IMR-90 (cell line): ENCODE results near the gene ATP10A. TPM values are rescaled to one million over a fixed set of nuclear protein-coding genes. Genes with fewer than 3 reads are reported as not detected.

Experiments used
- ATAC-seq: fragments of 200-7000 bp; cut with Tn5 transposase; 2 replicates; pipeline ENCODE4 v1.9.1; 2020; ENCODE audit warnings: low read depth, mild to moderate bottlenecking, moderate library complexity
- BruUV-seq: library from RNA; stranded (reverse); fragments of 400-500 nt; replicated peaks from 2 replicates; lab custom pipeline; 2021; lab: Mats Ljungman, UMichigan
- CTCF ChIA-PET: fragments of 300-600 bp; formaldehyde crosslinking; extraction: SDS; loops from one replicate; lab custom pipeline; 2021; ENCODE audit warnings: antibody characterized with exemption; lab: Yijun Ruan, JAX
- POLR2A ChIA-PET: fragments of 300-600 bp; sonication (Branson Sonifier 250); formaldehyde crosslinking; loops from one replicate; lab custom pipeline; 2022; ENCODE audit warnings: antibody characterized with exemption; ENCODE audit not compliant: unreplicated experiment; lab: Charles Lee
- DNase-seq: peaks from one replicate; pipeline ENCODE4 v3.0.0; 2013
- H2AFZ ChIP-seq: replicated peaks from 2 replicates; pipeline ENCODE3; 2013; ENCODE audit warnings: low read length, mild to moderate bottlenecking; ENCODE audit not compliant: poor library complexity
- H2AK5ac ChIP-seq: 2 replicates; pipeline ENCODE4 v1.6.1; 2013; ENCODE audit warnings: low read depth, low read length, inconsistent platforms
- H2AK9ac ChIP-seq: replicated peaks from 2 replicates; pipeline ENCODE3; 2013; ENCODE audit warnings: mild to moderate bottlenecking, low read depth, low read length, moderate library complexity; ENCODE audit not compliant: poor library complexity
- H2BK120ac ChIP-seq: 2 replicates; pipeline ENCODE4 v1.6.1; 2013; ENCODE audit warnings: low read depth, low read length, inconsistent platforms
- H2BK15ac ChIP-seq: 3 replicates; pipeline ENCODE4 v1.6.1; 2013; ENCODE audit warnings: low read depth, low read length, inconsistent platforms
- H2BK20ac ChIP-seq: 2 replicates; pipeline ENCODE4 v1.6.1; 2013; ENCODE audit warnings: low read depth, mild to moderate bottlenecking, inconsistent platforms, low read length, moderate library complexity
- H2BK5ac ChIP-seq: 2 replicates; pipeline ENCODE4 v1.6.1; 2013; ENCODE audit warnings: mild to moderate bottlenecking, low read depth, low read length, inconsistent platforms; ENCODE audit not compliant: poor library complexity, severe bottlenecking
- H3K14ac ChIP-seq: replicated peaks from 2 replicates; pipeline ENCODE4 v1.6.1; 2013; ENCODE audit warnings: low read depth, low read length, inconsistent platforms
- H3K18ac ChIP-seq: 2 replicates; pipeline ENCODE4 v1.6.1; 2013; ENCODE audit warnings: low read depth, low read length, control low read depth
- H3K23ac ChIP-seq: 2 replicates; pipeline ENCODE4 v1.6.1; 2013; ENCODE audit warnings: low read depth, low read length, inconsistent platforms
- H3K27ac ChIP-seq: 2 replicates; pipeline ENCODE4 v1.5.1; 2013; ENCODE audit warnings: mild to moderate bottlenecking, control low read depth, low read length; ENCODE audit not compliant: insufficient read depth
- H3K27me3 ChIP-seq: 2 replicates; pipeline ENCODE4 v1.6.1; 2013; ENCODE audit warnings: low read length; ENCODE audit not compliant: control insufficient read depth, insufficient read depth
- H3K36me3 ChIP-seq: 2 replicates; pipeline ENCODE4 v1.6.1; 2013; ENCODE audit warnings: low read length, mixed read lengths; ENCODE audit not compliant: control insufficient read depth, insufficient read depth
- H3K4ac ChIP-seq: 2 replicates; pipeline ENCODE4 v1.6.1; 2013; ENCODE audit warnings: low read depth, low read length, inconsistent platforms
- H3K4me1 ChIP-seq: 2 replicates; pipeline ENCODE4 v1.6.1; 2013; ENCODE audit warnings: low read length, mixed read lengths; ENCODE audit not compliant: control insufficient read depth, insufficient read depth
- H3K4me2 ChIP-seq: 2 replicates; pipeline ENCODE4 v1.6.1; 2013; ENCODE audit warnings: low read depth, mild to moderate bottlenecking, control low read depth, low read length, moderate library complexity
- H3K4me3 ChIP-seq: 2 replicates; pipeline ENCODE4 v1.5.1; 2013; ENCODE audit warnings: low read depth, mild to moderate bottlenecking, control low read depth, low read length, moderate library complexity; ENCODE audit not compliant: insufficient read depth
- H3K56ac ChIP-seq: 2 replicates; pipeline ENCODE4 v1.6.1; 2013; ENCODE audit warnings: low read length, inconsistent platforms; ENCODE audit not compliant: insufficient read depth; ENCODE audit errors: extremely low read depth
- H3K79me1 ChIP-seq, 2 experiments: 2 replicates each; pipeline ENCODE4 v1.6.1; 2013; ENCODE audit warnings: low read length in 2 of 2, inconsistent platforms in 1 of 2, low read depth in 1 of 2
- H3K9ac ChIP-seq: 2 replicates; pipeline ENCODE4 v1.6.1; 2013; ENCODE audit warnings: low read depth, low read length, control low read depth
- H3K9me1 ChIP-seq: 2 replicates; pipeline ENCODE4 v1.6.1; 2013; ENCODE audit warnings: low read length, inconsistent platforms; ENCODE audit not compliant: insufficient read depth
- H3K9me3 ChIP-seq: 2 replicates; pipeline ENCODE4 v1.6.1; 2013; ENCODE audit warnings: low read length; ENCODE audit not compliant: control insufficient read depth, insufficient read depth
- H4K20me1 ChIP-seq: 2 replicates; pipeline ENCODE4 v1.6.1; 2013; ENCODE audit warnings: low read length, inconsistent platforms; ENCODE audit not compliant: insufficient read depth
- H4K5ac ChIP-seq: 2 replicates; pipeline ENCODE4 v1.6.1; 2013; ENCODE audit warnings: mild to moderate bottlenecking, low read depth, low read length, control low read depth
- H4K8ac ChIP-seq, 2 experiments: 2 replicates each; pipeline ENCODE4 v1.6.1; 2013; ENCODE audit warnings: low read depth in 2 of 2, low read length in 2 of 2, control low read depth in 1 of 2, inconsistent platforms in 1 of 2
- H4K91ac ChIP-seq: 2 replicates; pipeline ENCODE4 v1.6.1; 2013; ENCODE audit warnings: low read depth, low read length, inconsistent platforms; ENCODE audit not compliant: insufficient read depth
- CHD1 ChIP-seq: IDR thresholded peaks from 2 replicates; pipeline ENCODE4 v1.6.1; 2012; ENCODE audit warnings: low read depth, low read length, improper control_type of control experiment
- MAFK ChIP-seq: IDR thresholded peaks from 2 replicates; pipeline ENCODE4 v1.6.1; 2012; ENCODE audit warnings: low read depth, low read length, improper control_type of control experiment
- MAZ ChIP-seq: IDR thresholded peaks from 2 replicates; pipeline ENCODE4 v1.6.1; 2012; ENCODE audit warnings: low read depth, mild to moderate bottlenecking, low read length, improper control_type of control experiment, moderate library complexity, borderline replicate concordance
- NFE2L2 ChIP-seq: fragments of 150-350 bp; IDR thresholded peaks from 2 replicates; pipeline ENCODE4 v1.6.1; 2016; ENCODE audit warnings: low read depth, mild to moderate bottlenecking, low read length
- RFX5 ChIP-seq: IDR thresholded peaks from 2 replicates; pipeline ENCODE4 v1.8.0; 2012; ENCODE audit warnings: low read depth, mild to moderate bottlenecking, low read length, moderate library complexity
- SMC3 ChIP-seq: fragments of 150-350 bp; IDR thresholded peaks from 2 replicates; pipeline ENCODE4 v1.6.1; 2016; ENCODE audit warnings: low read depth, mild to moderate bottlenecking, antibody characterized with exemption, low read length, moderate library complexity
- WGBS, 2 experiments: methylation state at CpG; one replicate each; pipeline versions ENCODE4 v1.1.5 to v1.1.7; 2013; ENCODE audit warnings: missing lambda C conversion rate in 2 of 2; ENCODE audit not compliant: insufficient read length in 1 of 2; ENCODE audit errors: extremely low coverage in 2 of 2; 5-methylcytosine and 5-hydroxymethylcytosine counted together
- dilution Hi-C: fragments of 300-500 bp; cut with HindIII; formaldehyde crosslinking; loops from one replicate; pipeline ENCODE4 v1.14.3; 2018; ENCODE audit warnings: low sequenced_read_pairs; ENCODE audit not compliant: unreplicated experiment
- in situ Hi-C: fragments of 300-500 bp; cut with MboI; formaldehyde crosslinking; loops from 3 replicates; pipeline ENCODE4 v1.14.3; 2019; ENCODE audit warnings: low sequenced_read_pairs, inconsistent platforms, mixed read lengths
- intact Hi-C: fragments of 100-400 bp; cut with micrococcal nuclease; formaldehyde crosslinking; loops from 2 replicates; pipeline ENCODE4 v1.10.0; 2022
- polyA plus RNA-seq, 3 experiments: library from polyadenylated mRNA; depleted of rRNA; stranded (reverse); fragments of >200 nt; gene quantifications; 2 replicates each; pipeline ENCODE4 v1.2.3, GENCODE V29; 2012; ENCODE audit warnings: low replicate concordance in 1 of 3
- total RNA-seq: library from RNA; depleted of rRNA; stranded (reverse); fragments of >200 nt; gene quantifications from 2 replicates; pipeline ENCODE4 v1.2.3, GENCODE V29; 2012
- TF ChIP-seq, protein P1 (sequence below): fragments of 150-350 bp; IDR thresholded peaks from 2 replicates; pipeline ENCODE4 v1.6.1; 2016; ENCODE audit warnings: low read depth, mild to moderate bottlenecking, low read length, moderate library complexity, borderline replicate concordance
- TF ChIP-seq, protein P2 (sequence below): conservative IDR thresholded peaks from 2 replicates; pipeline ENCODE4 v1.5.1; 2012; ENCODE audit warnings: mild to moderate bottlenecking, low read depth, low read length, improper control_type of control experiment

ATP10A gene
- total and polyA plus RNA-seq, 2 of the 4 experiments (the other 2 are of a cell fraction) = 13.8 to 16.0 TPM

DNA sequence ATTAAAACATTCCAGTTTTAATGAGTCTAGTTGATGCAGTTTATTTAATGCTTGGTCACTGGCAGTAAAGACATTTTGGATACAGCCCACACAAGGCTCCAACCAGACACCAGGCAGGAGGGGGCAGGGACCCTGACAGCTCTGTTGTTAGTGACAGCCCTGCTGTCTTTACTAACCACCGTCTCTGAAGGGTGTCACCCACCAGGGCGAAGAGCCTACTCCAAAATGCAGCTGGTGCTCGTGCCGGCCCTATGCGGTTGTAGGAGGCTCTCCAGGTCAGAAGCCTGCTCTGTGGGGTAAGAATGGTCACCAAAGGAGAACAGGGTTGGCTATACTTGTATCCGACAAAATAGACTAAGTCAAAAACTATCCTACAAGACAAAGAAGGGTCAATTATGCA lies 132.2 kb downstream of the ATP10A start:
- Histone ChIP-seq H3K18ac (no peak overlapping the region), H3K9me3 (no peaks in the 10 kb centered on the region), H3K4me3 (no peak overlapping the region), H4K20me1 (no peaks in the 10 kb centered on the region), H2BK120ac (no peak overlapping the region), H3K27me3 (no peaks in the 10 kb centered on the region), H3K23ac (no peak overlapping the region), H3K79me1 (peaks cover 10 to 24% of the 10 kb centered on the region in 2 experiments), H2AK5ac (no peak overlapping the region), H4K91ac (no peak overlapping the region), H3K9me1 (peaks cover 14% of the 10 kb centered on the region), H3K27ac (no peak overlapping the region), H3K4me1 (peaks cover 1% of the 10 kb centered on the region; the same call in 1 of the 2 replicates), H3K4me2 (no peak overlapping the region), H4K8ac (no peak overlapping the region), H2BK15ac (no peak overlapping the region), H2BK20ac (no peak overlapping the region), H3K56ac (no peak overlapping the region), H3K9ac (no peak overlapping the region), H2AFZ (no peak overlapping the region), H2AK9ac (peak overlapping the region; percentile 65), H3K4ac (no peak overlapping the region), H3K36me3 (no peaks in the 10 kb centered on the region; the same call in none of the 2 replicates), H3K14ac (no peak overlapping the region), H2BK5ac (no peak overlapping the region), H4K5ac (no peak overlapping the region)
- no CpG with 5 or more reads among the region's 6 CpGs for WGBS, 2 experiments
- dilution Hi-C loops = no loop called here
- TF ChIP-seq MAZ (no peak), MAFK (no peak), NFE2L2 (no peak), CHD1 (no peak), RFX5 (no peak), SMC3 (no peak)
- TF ChIP-seq, protein P1, sequence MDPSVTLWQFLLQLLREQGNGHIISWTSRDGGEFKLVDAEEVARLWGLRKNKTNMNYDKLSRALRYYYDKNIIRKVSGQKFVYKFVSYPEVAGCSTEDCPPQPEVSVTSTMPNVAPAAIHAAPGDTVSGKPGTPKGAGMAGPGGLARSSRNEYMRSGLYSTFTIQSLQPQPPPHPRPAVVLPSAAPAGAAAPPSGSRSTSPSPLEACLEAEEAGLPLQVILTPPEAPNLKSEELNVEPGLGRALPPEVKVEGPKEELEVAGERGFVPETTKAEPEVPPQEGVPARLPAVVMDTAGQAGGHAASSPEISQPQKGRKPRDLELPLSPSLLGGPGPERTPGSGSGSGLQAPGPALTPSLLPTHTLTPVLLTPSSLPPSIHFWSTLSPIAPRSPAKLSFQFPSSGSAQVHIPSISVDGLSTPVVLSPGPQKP = no peak
- TF ChIP-seq, protein P2, sequence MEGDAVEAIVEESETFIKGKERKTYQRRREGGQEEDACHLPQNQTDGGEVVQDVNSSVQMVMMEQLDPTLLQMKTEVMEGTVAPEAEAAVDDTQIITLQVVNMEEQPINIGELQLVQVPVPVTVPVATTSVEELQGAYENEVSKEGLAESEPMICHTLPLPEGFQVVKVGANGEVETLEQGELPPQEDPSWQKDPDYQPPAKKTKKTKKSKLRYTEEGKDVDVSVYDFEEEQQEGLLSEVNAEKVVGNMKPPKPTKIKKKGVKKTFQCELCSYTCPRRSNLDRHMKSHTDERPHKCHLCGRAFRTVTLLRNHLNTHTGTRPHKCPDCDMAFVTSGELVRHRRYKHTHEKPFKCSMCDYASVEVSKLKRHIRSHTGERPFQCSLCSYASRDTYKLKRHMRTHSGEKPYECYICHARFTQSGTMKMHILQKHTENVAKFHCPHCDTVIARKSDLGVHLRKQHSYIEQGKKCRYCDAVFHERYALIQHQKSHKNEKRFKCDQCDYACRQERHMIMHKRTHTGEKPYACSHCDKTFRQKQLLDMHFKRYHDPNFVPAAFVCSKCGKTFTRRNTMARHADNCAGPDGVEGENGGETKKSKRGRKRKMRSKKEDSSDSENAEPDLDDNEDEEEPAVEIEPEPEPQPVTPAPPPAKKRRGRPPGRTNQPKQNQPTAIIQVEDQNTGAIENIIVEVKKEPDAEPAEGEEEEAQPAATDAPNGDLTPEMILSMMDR = no peak
- POLR2A ChIA-PET = no interaction called here
- in situ Hi-C loops = no loop called here
- CTCF ChIA-PET = no interaction called here
- ATAC-seq (no peak), DNase-seq (no peak)
- intact Hi-C loops = no loop called here
- BruUV-seq = no TSS peak
